Fibroblast of skin of abdomen (primary cell): ENCODE measurements around the gene ELK4.
"Not testable (repeated sequence)": the region's sequence is repeated elsewhere in the genome, so short reads cannot be mapped to it uniquely, and the experiment has no call there.

Experiments used
- DNase-seq: peaks from one replicate; pipeline ENCODE4 v3.0.0-alpha.2; 2013

Gene ELK4

DNA sequence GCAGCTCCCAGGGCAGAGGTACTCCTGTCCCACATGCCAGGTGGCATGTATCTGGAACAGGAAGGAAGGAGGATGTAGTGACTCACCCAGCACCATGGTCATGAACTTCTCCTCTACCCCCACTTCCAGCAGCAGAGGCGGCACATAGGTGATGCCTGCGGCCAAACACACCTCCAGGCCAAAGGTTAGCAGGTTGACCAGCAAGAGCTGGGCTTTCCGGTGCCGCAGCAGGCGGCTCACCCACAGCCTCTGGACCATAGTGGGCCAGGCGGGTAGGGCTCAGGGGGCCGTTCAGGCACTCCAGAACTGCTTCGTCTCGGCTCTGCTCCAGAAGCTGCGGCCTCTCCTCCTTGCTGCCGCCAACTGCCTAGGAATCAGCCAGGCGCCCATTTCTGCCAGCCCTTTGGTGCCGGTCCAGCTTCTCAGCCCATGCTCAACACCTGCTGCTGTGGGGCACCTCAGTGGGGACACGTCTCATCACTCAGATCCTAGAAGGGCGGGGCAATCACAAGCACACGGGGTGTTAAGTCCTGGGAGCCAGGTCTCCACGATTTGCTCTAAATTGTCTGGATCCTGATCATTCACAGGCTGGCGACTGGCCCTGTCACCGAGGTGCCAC is 32.7 kb upstream of the ELK4 start:
- no peak for DNase-seq

DNA sequence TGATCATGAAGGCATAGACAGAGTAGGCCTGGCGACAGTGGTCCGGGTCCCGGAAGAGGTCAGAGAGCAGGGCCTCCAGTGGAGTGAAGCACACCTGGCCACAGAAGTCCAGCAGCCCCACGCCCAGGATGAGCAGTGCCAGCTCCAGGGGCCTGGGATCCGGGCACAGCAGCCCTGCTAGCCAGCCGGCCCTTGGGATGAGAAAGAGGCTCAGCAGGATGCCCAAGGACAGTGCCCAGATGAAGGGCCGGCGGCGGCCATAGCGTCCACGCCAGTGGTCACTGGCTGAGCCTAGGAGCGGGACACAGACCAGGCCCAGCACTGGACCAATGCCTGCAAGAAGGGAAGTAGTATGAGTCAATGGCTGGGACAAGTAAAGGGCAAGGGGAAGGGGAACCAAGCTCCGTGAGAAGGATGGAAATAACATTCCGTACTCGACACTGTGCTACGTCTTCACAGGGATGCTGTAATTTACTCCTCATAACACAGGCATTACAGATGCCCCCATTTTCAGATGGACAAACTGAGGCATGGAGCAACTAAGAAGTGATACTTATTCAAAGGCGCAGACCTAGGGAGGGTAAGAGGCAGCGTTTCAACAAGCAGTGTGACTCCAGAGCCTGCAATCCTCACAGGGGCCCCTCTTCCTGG is 31.6 kb upstream of the ELK4 start:
- no peak for DNase-seq

DNA sequence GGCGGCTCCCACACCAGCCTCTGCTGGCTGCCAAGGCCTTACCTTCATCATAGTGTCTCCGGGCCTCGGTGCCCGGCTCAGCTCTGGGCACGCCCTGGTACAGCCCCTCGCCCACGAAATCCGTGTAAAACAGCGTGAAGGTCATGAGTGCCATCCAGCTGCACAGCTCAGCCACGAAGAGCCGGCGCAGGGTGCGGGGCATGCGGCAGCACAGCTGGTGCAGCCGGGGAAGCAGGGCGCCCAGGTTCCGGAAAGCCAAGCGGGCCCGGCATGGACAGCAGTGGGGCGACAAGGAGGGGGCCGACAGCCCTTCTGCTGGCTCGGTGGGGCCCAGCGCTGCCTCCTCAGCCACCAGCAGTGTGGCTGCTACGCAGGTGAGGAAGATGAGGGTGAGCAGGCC is 31.0 kb upstream of the ELK4 start:
- no peak for DNase-seq

DNA sequence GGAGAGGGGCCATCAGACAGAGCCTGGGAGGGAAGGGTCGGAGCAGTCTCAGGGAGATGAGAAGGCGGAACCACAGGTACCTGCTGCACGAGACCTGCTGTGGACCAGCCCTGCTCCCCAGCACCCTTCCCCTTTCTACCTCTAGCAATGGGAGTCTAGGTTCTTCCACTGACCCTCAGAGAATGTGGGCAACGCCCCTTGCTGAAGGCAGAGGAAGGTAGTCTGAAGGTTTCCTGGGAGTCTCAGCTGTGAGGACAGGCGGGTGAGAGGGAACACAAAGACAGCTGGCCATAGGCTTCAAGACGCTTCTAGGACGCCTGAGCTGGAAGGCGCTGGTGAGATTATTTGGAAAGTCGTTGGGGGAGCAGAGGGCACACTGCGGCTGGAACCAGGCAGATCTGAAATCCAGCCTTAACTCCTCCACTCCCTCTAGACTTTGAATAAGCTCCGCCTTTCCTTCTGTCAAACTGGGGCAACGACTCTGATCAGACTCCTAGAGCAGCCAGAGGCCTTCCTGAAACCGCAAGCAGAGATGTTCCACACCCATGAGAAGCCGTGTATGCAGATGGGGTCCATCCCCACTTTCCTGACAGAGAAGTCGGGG is 30.4 kb upstream of the ELK4 start:
- DNase-seq: no peak

DNA sequence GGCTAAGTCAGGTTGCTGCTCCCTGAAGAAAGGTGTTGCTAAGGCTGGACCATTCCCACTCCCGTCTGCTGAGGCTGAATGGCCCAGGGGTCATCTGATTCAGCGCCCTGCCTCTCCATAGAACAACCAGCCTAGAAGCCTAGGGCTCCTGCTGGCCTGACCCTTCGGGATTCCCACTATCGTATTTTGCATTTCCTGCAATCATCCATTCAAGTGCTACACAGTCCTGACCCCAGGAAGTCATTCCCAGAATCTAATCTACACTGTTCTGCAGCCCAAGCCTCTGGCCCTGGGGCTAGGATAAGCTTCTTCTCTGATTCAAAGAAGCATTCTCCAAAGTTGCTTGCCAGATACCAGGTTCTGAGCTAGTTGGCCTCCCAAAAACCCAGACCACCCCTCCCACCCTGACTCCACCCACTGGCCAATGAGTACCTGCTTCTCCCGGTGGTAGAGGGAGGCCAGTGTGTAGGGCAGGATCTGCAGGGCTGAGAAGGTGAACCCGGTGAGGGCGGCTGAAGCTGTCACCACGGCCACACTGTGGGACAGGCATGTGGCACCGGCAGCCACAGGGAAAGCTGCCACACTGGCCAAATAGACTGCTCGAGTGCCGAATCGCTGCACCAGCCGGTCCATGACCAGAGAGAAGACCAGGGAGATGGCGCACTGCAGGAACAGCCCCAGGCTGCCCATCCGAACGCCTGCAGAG is 29.8 kb upstream of the ELK4 start:
- no peak for DNase-seq

DNA sequence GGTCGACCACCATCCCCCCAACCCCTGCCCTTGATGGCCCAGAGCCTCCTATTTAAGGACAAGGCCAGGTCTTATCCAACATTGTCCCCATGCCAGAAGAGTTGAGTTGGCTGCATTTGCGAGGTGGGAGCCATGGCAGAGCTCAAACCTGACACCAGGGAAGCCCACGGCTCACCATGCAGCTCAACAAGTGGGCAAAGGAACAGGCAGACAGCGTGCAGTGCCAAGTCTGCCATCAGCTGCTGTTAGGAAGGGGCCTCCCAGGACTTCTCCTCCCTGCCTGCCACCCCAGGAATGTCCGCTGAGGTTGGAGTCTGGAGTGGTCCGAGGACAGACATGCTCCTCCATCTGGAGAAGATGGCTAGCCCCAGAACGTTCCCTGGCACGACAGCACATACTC is 28.6 kb upstream of the ELK4 start:
- DNase-seq: no peak

DNA sequence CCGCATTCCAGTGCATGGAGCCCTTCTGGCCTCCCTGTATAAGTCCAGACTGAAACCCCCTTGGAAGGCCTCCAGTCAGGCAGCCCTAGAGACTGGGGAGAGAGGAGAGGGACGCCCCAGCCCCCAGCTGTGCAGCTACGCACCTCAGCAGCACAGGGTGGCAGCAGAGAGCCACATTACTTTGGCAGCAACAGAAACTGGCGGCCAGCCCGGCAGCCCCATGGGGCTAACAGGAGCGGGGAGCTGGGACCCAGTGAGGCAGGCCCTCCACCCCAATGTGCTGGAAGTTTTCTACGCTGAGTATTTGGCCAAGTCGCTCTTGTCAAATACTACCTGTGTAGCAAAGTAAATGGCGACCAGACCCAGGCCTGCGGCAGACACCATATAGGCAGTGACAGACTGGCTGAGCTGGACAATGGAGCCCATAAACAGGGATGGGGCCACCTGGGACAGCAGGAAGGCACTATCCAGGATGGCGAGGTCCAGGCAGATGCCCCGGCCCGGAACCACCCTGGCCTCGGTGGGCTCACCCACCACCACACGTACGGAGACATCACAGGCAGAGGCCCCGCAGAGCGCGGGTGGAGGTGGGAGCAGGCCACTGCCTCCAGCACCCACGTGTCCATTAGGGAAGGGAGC is 27.3 kb upstream of the ELK4 start:
- DNase-seq: peak; percentile 63

DNA sequence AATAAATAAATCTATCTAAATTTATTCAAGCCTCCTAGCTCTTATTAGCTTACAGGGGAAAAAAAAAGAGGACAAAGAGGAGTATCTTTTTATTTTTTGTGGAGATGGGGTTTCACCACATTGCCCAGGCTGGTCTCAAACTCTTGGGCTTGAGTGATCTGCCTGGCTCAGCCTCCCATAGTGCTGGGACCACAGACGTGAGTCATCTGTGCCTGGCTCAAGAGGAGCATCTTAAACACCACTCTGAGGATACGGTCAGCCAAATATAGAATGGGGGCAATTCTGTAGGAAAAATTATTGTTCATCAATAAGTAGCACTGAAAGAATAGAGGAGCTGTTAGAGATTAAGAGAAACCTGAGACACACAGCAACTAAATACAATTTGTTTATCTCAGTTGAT is 24.4 kb upstream of the ELK4 start:
- DNase-seq: no peak

DNA sequence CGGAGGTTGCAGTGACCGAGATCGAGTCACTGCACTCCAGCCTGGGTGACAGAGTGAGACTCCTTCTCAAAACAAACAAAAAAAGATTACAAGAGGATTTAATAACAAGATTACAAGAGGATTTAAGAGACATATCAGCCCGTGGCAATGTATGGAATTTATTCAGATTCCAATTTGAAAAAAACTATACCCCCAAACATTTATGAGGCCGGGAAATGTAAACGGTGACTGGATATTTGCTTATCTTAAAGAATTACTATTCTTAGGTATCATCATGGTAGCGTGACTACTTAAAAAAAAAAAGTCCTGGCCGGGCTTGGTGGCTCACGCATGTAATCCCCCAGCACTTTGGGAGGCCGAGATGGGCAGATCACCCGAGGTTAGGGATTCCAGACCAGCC is 21.2 kb upstream of the ELK4 start:
- no peak for DNase-seq

DNA sequence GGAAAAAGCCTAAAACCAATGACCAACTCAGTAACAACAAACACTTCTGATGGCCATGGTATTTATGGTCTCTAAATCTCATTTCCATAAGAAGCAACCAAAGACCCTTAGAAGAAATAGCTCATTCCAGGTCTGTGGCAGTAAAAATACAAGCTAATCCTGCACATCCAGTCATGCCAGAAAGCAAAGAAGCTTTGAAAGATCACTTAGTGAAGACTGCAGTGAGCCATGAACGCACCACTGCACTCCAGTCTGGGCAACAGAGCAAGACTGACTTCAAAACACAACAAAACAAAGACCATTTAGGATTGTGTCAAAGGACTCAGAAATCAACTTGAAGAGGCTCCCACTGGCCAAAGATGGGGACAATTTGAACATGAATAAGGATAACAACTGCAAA is 18.4 kb upstream of the ELK4 start:
- DNase-seq: no peak

DNA sequence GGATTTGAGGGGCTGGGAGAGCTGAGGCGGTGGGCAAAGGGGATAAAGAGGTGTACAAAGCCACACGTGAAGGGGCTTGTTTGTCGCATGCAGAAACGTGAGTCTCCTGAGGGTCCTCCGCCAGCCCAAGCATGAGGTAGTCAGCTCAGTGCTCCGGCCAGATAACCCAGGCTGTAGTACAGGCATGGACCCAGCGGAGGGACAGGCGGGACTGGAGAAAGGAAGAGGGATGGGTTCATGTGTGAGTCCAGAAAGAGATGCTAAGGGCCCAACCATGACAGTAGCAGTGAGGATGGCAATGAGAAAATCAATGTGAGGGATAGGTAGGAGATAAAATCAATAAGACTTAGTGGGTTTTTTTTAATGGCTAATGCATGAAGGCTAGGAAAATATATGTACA is 13.7 kb upstream of the ELK4 start:
- no peak for DNase-seq

DNA sequence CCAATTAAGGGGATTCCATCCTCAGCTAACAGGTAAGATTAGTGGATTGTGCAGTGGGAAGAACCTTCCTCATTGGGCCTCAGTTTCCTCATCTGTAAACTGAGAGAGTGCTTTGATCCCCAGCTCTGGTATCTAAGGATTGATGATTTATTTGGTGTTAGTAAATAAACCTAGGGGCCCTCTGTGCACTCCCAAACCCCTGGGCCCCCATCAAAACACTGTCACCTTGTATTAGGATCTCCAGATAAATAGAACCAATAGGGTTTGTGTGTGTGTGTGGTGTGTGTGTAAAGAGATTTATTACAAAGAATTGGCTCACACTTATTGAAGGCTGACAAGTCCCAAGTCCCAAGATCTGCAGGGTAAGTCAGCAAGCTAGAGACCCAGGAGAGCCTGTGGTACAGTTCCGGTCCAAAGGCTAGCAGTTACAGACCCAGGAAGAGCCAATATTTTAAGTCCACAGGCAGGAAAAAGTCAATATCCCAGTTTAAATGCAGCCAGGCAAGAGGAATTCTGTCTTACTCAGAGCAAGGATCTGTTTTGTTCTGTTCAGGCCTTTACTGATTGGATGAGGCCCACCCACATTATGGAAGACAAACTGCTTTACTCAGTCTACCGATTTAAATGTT is 11.0 kb upstream of the ELK4 start:
- DNase-seq: no peak

DNA sequence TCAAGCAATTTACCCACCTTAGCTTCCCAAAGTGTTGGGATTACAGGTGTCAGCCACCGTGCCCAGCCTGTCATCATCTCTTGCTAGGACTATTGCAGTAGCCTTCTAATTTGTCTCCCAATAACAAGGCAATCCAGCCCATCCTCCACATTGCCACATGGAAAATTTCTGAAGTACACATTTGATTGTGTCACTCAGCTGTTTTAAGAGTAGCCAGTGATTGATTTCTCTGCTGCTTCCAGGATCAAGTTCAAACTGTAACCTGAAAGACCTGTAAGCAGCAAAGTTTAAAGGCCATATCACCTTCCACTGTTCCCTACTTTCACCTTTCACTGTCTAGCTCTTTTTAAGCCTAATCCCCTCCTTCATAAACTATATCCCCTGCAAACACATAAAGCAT is 7.8 kb upstream of the ELK4 start:
- DNase-seq: no peak

DNA sequence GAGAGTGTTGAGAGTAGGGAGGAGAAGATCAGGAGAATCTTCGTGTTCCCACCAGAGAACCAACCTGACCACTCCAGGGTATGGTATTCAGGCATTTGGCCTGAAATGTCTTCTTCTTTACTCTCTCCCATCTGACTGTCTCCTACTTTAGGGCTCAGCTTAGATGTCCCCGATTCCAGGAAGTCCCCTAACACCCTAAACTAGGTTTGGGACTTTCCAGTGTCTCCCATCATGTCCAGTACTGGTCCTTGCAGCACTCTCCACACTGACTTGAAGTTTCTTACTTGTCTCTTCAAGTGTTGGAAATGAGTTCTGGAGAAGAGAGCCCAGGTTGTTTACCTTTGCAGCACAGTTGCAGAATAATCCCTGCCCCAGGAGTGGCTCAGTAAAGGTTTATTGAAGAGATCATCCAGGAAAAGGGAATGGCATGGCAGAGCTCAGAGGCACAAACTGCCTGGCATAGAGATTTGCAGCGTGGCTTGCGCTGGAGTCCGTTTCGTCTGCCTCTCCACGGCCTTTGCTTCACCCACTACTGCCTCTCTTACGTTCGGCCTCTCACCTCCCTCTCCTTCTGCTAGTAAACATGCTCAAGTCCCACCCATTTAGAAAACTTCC is 6.2 kb upstream of the ELK4 start:
- DNase-seq: no peak

DNA sequence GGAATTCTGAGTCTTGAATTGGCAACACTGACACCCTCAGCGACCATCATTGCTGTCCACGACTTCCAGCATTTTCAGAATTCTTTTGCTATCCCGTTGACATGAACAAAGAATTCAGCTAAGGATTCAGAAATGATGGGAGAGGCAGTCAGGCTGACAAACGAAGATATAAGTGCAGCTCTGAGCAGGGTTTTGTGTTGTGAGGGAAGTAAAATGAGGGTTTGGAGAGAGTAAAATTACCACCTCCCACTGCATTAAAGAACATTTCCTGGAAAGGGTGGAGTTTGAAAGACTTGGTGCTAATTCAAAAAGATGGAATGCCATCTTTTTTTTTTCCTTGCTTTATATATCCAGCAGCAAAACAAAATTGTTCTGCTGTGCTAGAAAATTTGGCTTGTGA is 4.9 kb upstream of the ELK4 start:
- no peak for DNase-seq

DNA sequence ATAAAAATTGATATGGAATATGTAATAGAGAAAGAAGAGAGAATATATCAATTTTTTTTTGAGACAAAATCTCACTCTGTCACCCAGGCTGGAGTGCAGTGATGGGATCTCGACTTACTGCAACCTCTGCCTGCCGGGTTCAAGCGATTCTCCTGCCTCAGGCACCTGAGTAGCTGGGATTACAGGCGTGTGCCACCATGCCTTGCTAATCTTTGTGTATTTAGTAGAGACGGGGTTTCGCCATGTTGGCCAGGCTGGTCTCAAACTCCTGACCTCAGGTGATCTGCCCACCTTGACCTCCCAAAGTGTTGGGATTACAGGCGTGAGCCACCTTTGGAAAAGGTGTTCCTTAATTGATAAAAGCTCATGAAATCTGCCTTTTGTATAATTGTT is 4.3 kb upstream of the ELK4 start:
- DNase-seq: not testable (repeated sequence)

DNA sequence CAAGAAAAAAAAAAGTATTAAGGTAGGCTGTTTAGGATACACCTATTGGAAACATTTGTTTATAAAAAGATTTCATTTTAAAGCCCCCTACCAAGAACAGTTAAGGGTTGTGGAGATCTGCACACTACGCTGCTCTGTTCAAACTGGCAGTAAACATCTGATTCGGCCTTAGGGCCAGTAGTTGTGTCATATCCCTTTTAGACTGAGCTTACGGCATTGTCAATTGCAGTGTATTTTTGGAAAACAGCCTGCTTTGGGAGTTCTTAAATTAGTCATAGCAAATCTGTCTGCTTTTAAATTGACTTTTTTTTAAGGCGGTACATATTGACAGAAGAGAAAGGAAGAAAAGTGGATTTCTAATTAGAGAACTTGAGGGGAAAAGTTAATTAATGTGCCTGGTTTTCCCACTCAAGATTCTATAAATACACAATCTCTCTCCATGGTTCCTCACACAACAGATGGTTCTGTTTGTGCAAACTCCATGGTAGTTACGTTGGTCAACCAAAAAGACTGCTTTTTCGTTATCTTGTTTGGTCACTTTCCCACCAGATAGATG is 1.7 kb upstream of the ELK4 start:
- DNase-seq: peak; percentile 18

DNA sequence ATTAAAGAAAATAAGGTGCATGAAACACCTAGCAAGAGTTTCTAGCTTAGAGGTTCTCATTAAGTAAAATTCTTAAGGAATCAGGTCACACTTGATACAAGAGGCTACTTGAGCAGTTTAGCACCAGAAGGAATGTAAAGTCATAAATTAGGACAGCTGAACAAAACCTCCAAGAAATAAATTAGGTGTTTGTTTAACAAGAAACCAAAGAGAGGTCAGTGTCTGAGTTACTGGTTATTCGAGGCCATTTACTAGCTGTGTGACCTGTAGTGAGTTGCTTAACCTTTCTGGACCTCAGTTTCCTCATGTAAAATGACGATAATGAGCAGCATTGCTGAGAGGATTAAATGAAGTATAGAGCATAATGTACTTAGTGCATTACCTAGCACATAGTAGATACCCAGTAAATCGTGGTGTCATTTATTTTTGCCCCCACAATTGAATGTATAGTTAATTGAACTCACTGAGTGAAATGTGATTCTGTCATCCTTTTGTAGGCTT is 908 bp upstream of the ELK4 start:
- no peak for DNase-seq

DNA sequence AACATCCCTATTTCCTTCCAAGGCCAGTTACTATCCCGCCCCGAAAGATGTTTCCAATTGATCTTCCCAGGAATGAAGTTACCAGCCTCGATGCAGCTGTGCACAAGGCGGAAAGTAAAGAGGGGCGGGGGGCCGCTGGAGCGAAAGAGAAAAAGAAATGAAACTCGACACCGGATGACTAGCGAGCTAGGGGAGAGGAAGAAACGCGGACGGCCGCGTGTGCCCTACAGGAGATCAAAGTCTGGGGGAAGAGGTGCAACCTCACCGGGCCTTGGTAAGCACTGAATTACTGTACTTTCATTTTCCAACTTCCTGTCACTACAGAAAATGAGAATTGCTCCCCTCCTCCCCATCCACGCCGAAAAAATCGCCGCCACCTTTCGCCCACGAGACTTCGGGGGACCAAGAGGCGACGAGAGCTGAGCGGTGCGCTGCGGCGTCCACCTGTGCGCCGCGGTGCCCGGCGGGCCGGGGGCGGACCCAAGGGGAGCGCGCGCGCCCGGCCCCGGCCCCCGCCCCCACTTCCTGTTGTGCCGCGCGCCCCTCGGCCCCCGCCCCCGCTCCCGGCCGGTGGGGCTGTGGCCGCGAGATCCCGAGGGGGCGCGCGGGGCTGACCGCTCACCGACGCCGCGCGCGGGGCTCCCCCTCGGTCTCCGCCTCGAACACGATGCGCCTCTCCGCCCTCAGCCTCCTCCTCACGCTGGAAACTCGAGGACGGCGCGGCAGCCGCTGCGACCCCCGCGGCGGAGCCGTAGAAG is 622 bp downstream of the ELK4 start:
- DNase-seq: peak; percentile 75

DNA sequence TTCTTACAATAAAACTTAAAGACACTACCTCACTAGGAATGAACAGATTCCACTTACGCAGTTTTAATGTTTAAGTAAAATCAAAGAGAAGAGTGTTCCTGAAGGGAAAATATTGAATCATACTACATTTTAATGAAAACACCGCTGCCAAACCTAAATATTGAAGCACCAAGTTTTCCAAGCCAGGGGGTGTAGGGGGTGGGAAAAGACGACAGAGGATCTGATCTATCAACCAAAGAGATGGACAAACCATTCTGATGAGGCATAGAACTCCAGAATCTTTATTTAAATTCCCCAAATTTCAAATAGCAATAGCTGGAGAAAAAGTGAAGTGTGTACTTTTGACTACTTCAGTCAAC is 1.2 kb downstream of the ELK4 start:
- DNase-seq: no peak

DNA sequence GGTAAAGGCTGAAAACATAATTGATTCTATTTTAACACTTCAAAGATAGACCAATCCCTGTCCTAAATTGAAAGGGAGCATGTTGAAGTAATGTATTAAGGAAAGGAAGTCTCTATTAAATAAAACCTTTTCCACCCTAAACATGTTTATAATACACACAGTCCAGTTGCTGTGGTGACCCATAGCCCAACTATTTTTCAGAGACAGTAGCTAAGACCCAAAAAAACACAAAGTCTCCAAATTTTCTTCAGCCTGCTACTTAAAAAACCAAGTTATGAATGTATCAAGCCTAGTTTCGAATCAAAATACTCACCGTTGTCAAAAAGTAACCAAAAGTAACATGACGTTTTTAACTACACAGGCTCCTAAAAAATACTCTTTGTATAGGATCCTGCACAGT is 1.6 kb downstream of the ELK4 start:
- DNase-seq: no peak
